HCT116 (cell line): ENCODE measurements around the gene MTHFR. TPM values are rescaled to one million over a fixed set of nuclear protein-coding genes. Genes with fewer than 3 reads are reported as not detected.
A peak's percentile ranks its signal among the peaks of the same experiment; 100 is the strongest.

Source experiments
- ATAC-seq: fragments of 200-7000 bp; cut with Tn5 transposase; 2 replicates; pipeline ENCODE4 v1.9.1; 2020; ENCODE audit warnings: mild to moderate bottlenecking, moderate library complexity
- BruUV-seq: library from RNA; stranded (reverse); fragments of 400-500 nt; replicated peaks from 2 replicates; lab custom pipeline; 2021; lab: Mats Ljungman, UMichigan
- CTCF ChIA-PET: fragments of 300-600 bp; sonication (Branson Sonifier 250); formaldehyde crosslinking; loops from one replicate; lab custom pipeline; 2021; ENCODE audit warnings: antibody characterized with exemption; lab: Charles Lee
- POLR2A ChIA-PET: fragments of 300-600, 350-600 bp; sonication (Branson Sonifier 250); formaldehyde crosslinking; loops from one replicate; lab custom pipeline; 2021; ENCODE audit warnings: antibody characterized with exemption; lab: Charles Lee
- RAD21 ChIA-PET, 2 experiments: fragments of 300-600 bp; sonication (Branson Sonifier 250); formaldehyde crosslinking; loops; one replicate each; lab custom pipeline; 2023; ENCODE audit warnings: low total read pairs in 2 of 2; ENCODE audit not compliant: uncharacterized antibody in 2 of 2, unreplicated experiment in 2 of 2, low non-redundant PET in 1 of 2; lab: Charles Lee
- DNase-seq: peaks from one replicate; pipeline ENCODE4 v3.0.0-alpha.2; 2010; ENCODE audit warnings: low read depth, low spot score
- H2AFZ ChIP-seq: fragments of 200-600 bp; shearing (Covaris generic), sonication (generic); 2 replicates; pipeline ENCODE4 v1.6.1; 2017; ENCODE audit warnings: low read depth, mixed run types, mixed read lengths, antibody characterized with exemption, low read length; ENCODE audit not compliant: poor library complexity, severe bottlenecking
- H3K27ac ChIP-seq: 2 replicates; pipeline ENCODE4 v1.5.1; 2012; ENCODE audit warnings: low read depth, low read length
- H3K27me3 ChIP-seq: fragments of 200-600 bp; sonication (generic); 2 replicates; pipeline ENCODE4 v1.6.1; 2016; ENCODE audit warnings: mixed run types, low read length, mixed read lengths; ENCODE audit not compliant: insufficient read depth
- H3K36me3 ChIP-seq, 2 experiments: fragments of 200-500 bp in 1 of 2; fragments of 200-600 bp in 1 of 2; sonication (Bioruptor generic) in 1 of 2; sonication (generic) in 1 of 2; 2 replicates each; pipeline versions ENCODE4 v1.5.1 to v1.6.1; 2014 to 2016; ENCODE audit warnings: low read length in 2 of 2, inconsistent platforms in 1 of 2, mixed read lengths in 1 of 2, mixed run types in 1 of 2; ENCODE audit not compliant: insufficient read depth in 2 of 2, control insufficient read depth in 1 of 2
- H3K4me1 ChIP-seq, 2 experiments: fragments of 200-600 bp in 1 of 2; sonication (generic) in 1 of 2; 2 replicates each; pipeline versions ENCODE4 v1.5.1 to v1.6.1; 2012 to 2017; ENCODE audit warnings: low read length in 2 of 2, inconsistent platforms in 1 of 2, mild to moderate bottlenecking in 1 of 2, mixed read lengths in 1 of 2, mixed run types in 1 of 2, moderate library complexity in 1 of 2; ENCODE audit not compliant: insufficient read depth in 2 of 2, control insufficient read depth in 1 of 2
- H3K4me2 ChIP-seq: fragments of 200-600 bp; sonication (generic); 2 replicates; pipeline ENCODE4 v1.6.1; 2017; ENCODE audit warnings: mixed run types, low read length, mixed read lengths
- H3K4me3 ChIP-seq, 2 experiments: fragments of 200-600 bp in 1 of 2; sonication (generic) in 1 of 2; replicated peaks in 1 of 2; 2 replicates each; pipeline ENCODE4 v1.5.1; 2011 to 2016; ENCODE audit warnings: low read length in 2 of 2, control low read depth in 1 of 2, low read depth in 1 of 2, mild to moderate bottlenecking in 1 of 2, mixed read lengths in 1 of 2, mixed run types in 1 of 2
- H3K79me2 ChIP-seq: fragments of 200-600 bp; sonication (generic); 2 replicates; pipeline ENCODE4 v1.6.1; 2017; ENCODE audit warnings: mild to moderate bottlenecking, mixed run types, low read length, moderate library complexity, mixed read lengths; ENCODE audit not compliant: insufficient read depth
- H3K9ac ChIP-seq: fragments of 200-600 bp; sonication (generic); 2 replicates; pipeline ENCODE4 v1.6.1; 2016; ENCODE audit warnings: low read length, mixed read lengths
- H3K9me2 ChIP-seq: fragments of 200-600 bp; sonication (generic), shearing (Covaris generic); 2 replicates; pipeline ENCODE4 v1.6.1; 2017; ENCODE audit warnings: mixed run types, mild to moderate bottlenecking, moderate library complexity; ENCODE audit not compliant: insufficient read depth
- H3K9me3 ChIP-seq, 2 experiments: fragments of 200-500 bp in 1 of 2; fragments of 200-600 bp in 1 of 2; sonication (Bioruptor generic) in 1 of 2; sonication (generic) in 1 of 2; 2 replicates each; pipeline ENCODE4 v1.6.1; 2014 to 2017; ENCODE audit warnings: low read length in 2 of 2, mixed read lengths in 2 of 2, inconsistent platforms in 1 of 2, low read depth in 1 of 2, mild to moderate bottlenecking in 1 of 2, mixed run types in 1 of 2, moderate library complexity in 1 of 2; ENCODE audit not compliant: control insufficient read depth in 1 of 2, insufficient read depth in 1 of 2
- H4K20me1 ChIP-seq: fragments of 200-600 bp; sonication (generic), shearing (Covaris generic); 2 replicates; pipeline ENCODE4 v1.6.1; 2017; ENCODE audit warnings: mixed run types, mild to moderate bottlenecking, moderate library complexity; ENCODE audit not compliant: insufficient read depth
- CEBPB ChIP-seq: IDR thresholded peaks from 2 replicates; pipeline ENCODE4 v1.6.1; 2012; ENCODE audit warnings: low read depth
- CTCF ChIP-seq, 3 experiments: fragments of 200-600 bp in 1 of 3; sonication (generic) in 1 of 3; IDR thresholded peaks in 2 of 3; conservative IDR thresholded peaks in 1 of 3; 2 replicates each; pipeline ENCODE4 v1.5.1; 2012 to 2017; ENCODE audit warnings: low read depth in 2 of 3, low read length in 2 of 3, antibody characterized with exemption in 1 of 3, borderline replicate concordance in 1 of 3, control low read depth in 1 of 3, mild to moderate bottlenecking in 1 of 3, mixed read lengths in 1 of 3, mixed run types in 1 of 3, moderate library complexity in 1 of 3; ENCODE audit not compliant: insufficient read depth in 1 of 3
- ELF1 ChIP-seq: IDR thresholded peaks from 2 replicates; pipeline ENCODE4 v1.6.1; 2012; ENCODE audit warnings: low read depth, borderline replicate concordance
- EZH2phosphoT487 ChIP-seq: fragments of 200-600 bp; IDR thresholded peaks from 2 replicates; pipeline ENCODE4 v1.6.1; 2018; ENCODE audit warnings: antibody characterized with exemption, borderline replicate concordance
- REST ChIP-seq: IDR thresholded peaks from 2 replicates; pipeline ENCODE4 v1.6.1; 2012; ENCODE audit warnings: low read depth
- YY1 ChIP-seq: IDR thresholded peaks from 2 replicates; pipeline ENCODE4 v1.6.1; 2011; ENCODE audit warnings: low read length, low read depth, moderate library complexity, mild to moderate bottlenecking; ENCODE audit not compliant: insufficient replicate concordance; ENCODE audit errors: extremely low read depth
- intact Hi-C: fragments of 100-400 bp; cut with micrococcal nuclease; formaldehyde crosslinking; loops from 2 replicates; pipeline ENCODE4 v1.10.0; 2022
- total RNA-seq: library from RNA; stranded (reverse); gene quantifications from one replicate; pipeline ENCODE4 v1.2.1, GENCODE V29; 2021; ENCODE audit not compliant: unreplicated experiment

MTHFR gene
- total RNA-seq, 1 experiment from 2014 or later: 20.9 TPM

GRCh38 chr1:11845641-11846335, 40.0 kb upstream of the MTHFR start:
- RAD21 ChIA-PET: no interaction called here
- no peak overlapping the region for H3K9ac ChIP-seq
- H2AFZ ChIP-seq: no peak overlapping the region
- H3K79me2 ChIP-seq: no peaks in the 10 kb centered on the region
- DNase-seq: no peak
- intact Hi-C loops: no loop called here
- TF ChIP-seq CEBPB: no peak
- TF ChIP-seq EZH2phosphoT487: no peak
- TF ChIP-seq ELF1: no peak
- 0 out of 6 replicates have a peak, but pooled peaks of 1 of the 3 experiments have one; percentile 9 for TF ChIP-seq CTCF (IDR thresholded peaks at IDR 0.05 in 2 of 3, conservative IDR thresholded peaks at IDR 0.05 in 1 of 3; ENCODE audit: borderline replicate concordance in 1 of 3, insufficient read depth in 1 of 3, low read depth in 2 of 3, low read length in 2 of 3)
- peak; percentile 80 for TF ChIP-seq REST
- TF ChIP-seq YY1: no peak
- no peak overlapping the region for H3K4me3 ChIP-seq
- H3K27ac ChIP-seq: no peak overlapping the region
- peaks cover 0 to 11% of the 10 kb centered on the region in 2 experiments; a peak in 1 of 4 replicates for H3K36me3 ChIP-seq
- no peaks in the 10 kb centered on the region for H3K9me2 ChIP-seq
- 0 out of 4 replicates have a peak, but pooled peaks cover 0 to 3% of the 10 kb centered on the region in 2 experiments for H3K4me1 ChIP-seq
- H3K4me2 ChIP-seq: no peak overlapping the region
- CTCF ChIA-PET: no interaction called here
- H3K9me3 ChIP-seq: no peaks in the 10 kb centered on the region
- BruUV-seq: no TSS peak
- no peaks in the 10 kb centered on the region for H3K27me3 ChIP-seq
- H4K20me1 ChIP-seq: no peaks in the 10 kb centered on the region
- POLR2A ChIA-PET: no interaction called here
- peak; percentile 62 for ATAC-seq
